Measurements from ENCODE around the gene GUCY1A1. TPM values are rescaled to one million over a fixed set of nuclear protein-coding genes. Genes with fewer than 3 reads are reported as not detected.

GUCY1A1 gene
- total and polyA plus RNA-seq, 2 donors (not counting 1 experiment from before 2014, with no cell fraction given): 8.1 to 10.7 TPM

Other genes starting within 250 kb of the GUCY1A1 start
- gene GUCY1B1, start 92.2 kb downstream of the GUCY1A1 start, total RNA-seq: 37.8 and 39.3 TPM in 2 replicates
- 11.2 and 38.1 TPM in 2 replicates for gene GUCY1B1, start 92.2 kb downstream of the GUCY1A1 start, polyA plus RNA-seq
- not detected in 2 replicates for gene ASIC5, start 199.4 kb downstream of the GUCY1A1 start, total RNA-seq
- gene ASIC5, start 199.4 kb downstream of the GUCY1A1 start, polyA plus RNA-seq: not detected in 2 replicates
- gene TDO2, start 236.8 kb downstream of the GUCY1A1 start, total RNA-seq: 1.5 and 14.4 TPM in 2 replicates
- gene TDO2, start 236.8 kb downstream of the GUCY1A1 start, polyA plus RNA-seq: 0.09 and 0.26 TPM in 2 replicates

Measured in fibroblast of lung (primary cell).